Neural progenitor cell (in vitro differentiated cells): ENCODE measurements around the gene MKX. TPM values are rescaled to one million over a fixed set of nuclear protein-coding genes. Genes with fewer than 3 reads are reported as not detected.

ENCODE experiments used
- DNase-seq: peaks from one replicate; pipeline ENCODE4 v3.0.0-alpha.2; 2016; ENCODE audit warnings: low spot score
- H2AFZ ChIP-seq: fragments of 200-600 bp; sonication (generic); replicated peaks from 2 replicates; pipeline ENCODE4 v1.6.1; 2016; ENCODE audit warnings: antibody characterized with exemption
- H3F3A ChIP-seq: fragments of 200-600 bp; sonication (generic); 2 replicates; pipeline ENCODE4 v1.6.1; 2016; ENCODE audit warnings: antibody characterized with exemption, low read depth
- H3K27ac ChIP-seq: fragments of 200-600 bp; sonication (generic); 2 replicates; pipeline ENCODE4 v1.5.1; 2016; ENCODE audit warnings: mild to moderate bottlenecking
- H3K27me3 ChIP-seq: fragments of 200-600 bp; sonication (generic); 2 replicates; pipeline ENCODE4 v1.6.1; 2016; ENCODE audit warnings: mild to moderate bottlenecking, moderate library complexity
- H3K36me3 ChIP-seq: fragments of 200-600 bp; sonication (generic); 2 replicates; pipeline ENCODE4 v1.5.1; 2016
- H3K4me1 ChIP-seq: fragments of 200-600 bp; sonication (generic); 2 replicates; pipeline ENCODE4 v1.6.1; 2016; ENCODE audit warnings: mixed run types
- H3K4me2 ChIP-seq: fragments of 200-600 bp; sonication (generic); 2 replicates; pipeline ENCODE4 v1.6.1; 2016
- H3K4me3 ChIP-seq: fragments of 200-600 bp; sonication (generic); 2 replicates; pipeline ENCODE4 v1.5.1; 2016
- H3K79me2 ChIP-seq: fragments of 200-600 bp; sonication (generic); 2 replicates; pipeline ENCODE4 v1.6.1; 2016; ENCODE audit warnings: low read depth
- H3K9ac ChIP-seq: fragments of 200-600 bp; sonication (generic); 2 replicates; pipeline ENCODE4 v1.6.1; 2016
- H3K9me3 ChIP-seq: fragments of 200-600 bp; sonication (generic); 2 replicates; pipeline ENCODE4 v1.5.1; 2016; ENCODE audit warnings: low read depth
- H4K20me1 ChIP-seq: fragments of 200-600 bp; sonication (generic); 2 replicates; pipeline ENCODE4 v1.6.1; 2016; ENCODE audit warnings: low read depth
- H3K27ac Mint-ChIP-seq: 3 replicates; pipeline ENCODE4 v1.8.0; 2021; ENCODE audit warnings: mixed read lengths
- H3K27me3 Mint-ChIP-seq: 2 replicates; pipeline ENCODE4 v1.8.0; 2022; ENCODE audit warnings: low read depth, mild to moderate bottlenecking, inconsistent platforms, moderate library complexity, mixed read lengths; ENCODE audit not compliant: insufficient read depth
- H3K36me3 Mint-ChIP-seq: 3 replicates; pipeline ENCODE4 v1.8.0; 2021; ENCODE audit warnings: mixed read lengths
- H3K4me1 Mint-ChIP-seq: 3 replicates; pipeline ENCODE4 v1.8.0; 2021; ENCODE audit warnings: mixed read lengths
- H3K4me3 Mint-ChIP-seq: 3 replicates; pipeline ENCODE4 v1.8.0; 2021; ENCODE audit warnings: mild to moderate bottlenecking, moderate library complexity, mixed read lengths
- H3K9me3 Mint-ChIP-seq: 3 replicates; pipeline ENCODE4 v1.8.0; 2020; ENCODE audit warnings: mixed read lengths
- CTCF ChIP-seq: fragments of 200-600 bp; sonication (generic); IDR thresholded peaks from 2 replicates; pipeline ENCODE4 v1.5.1; 2017; ENCODE audit warnings: antibody characterized with exemption, mild to moderate bottlenecking
- EZH2 ChIP-seq: fragments of 200-600 bp; sonication (generic); IDR thresholded peaks from 2 replicates; pipeline ENCODE4 v1.6.1; 2017; ENCODE audit warnings: antibody characterized with exemption, mild to moderate bottlenecking, moderate library complexity
- EZH2phosphoT487 ChIP-seq: fragments of 200-600 bp; sonication (generic); IDR thresholded peaks from 2 replicates; pipeline ENCODE4 v1.6.1; 2017; ENCODE audit warnings: antibody characterized with exemption
- total RNA-seq: library from RNA; depleted of rRNA; stranded (reverse); fragments of >200 nt; gene quantifications from 2 replicates; pipeline ENCODE4 v1.2.3, GENCODE V29; 2015; ENCODE audit warnings: low replicate concordance

The MKX gene
- total RNA-seq, 1 donor from 2014 or later: not detected

DNA sequence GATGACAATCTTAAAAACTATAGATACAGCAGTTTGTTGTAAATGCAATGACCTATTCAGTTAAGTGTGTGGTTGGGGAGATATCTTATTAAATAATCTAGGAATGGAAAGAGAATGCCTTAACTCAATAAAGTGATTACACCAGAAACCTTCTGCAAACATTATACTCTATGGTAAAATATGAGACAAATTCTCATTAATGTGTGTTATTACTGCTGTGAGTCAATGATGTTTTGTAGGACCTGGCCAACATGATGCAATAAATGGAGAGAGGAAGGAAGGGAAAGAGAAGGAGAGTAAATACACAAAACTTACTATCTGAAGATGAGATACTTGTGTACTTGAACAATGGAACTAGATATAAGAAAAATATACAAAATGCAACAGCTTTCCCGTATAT, 25.1 kb downstream of the MKX start:
- no peaks in the 10 kb centered on the region for H3K9me3 Mint-ChIP-seq
- H3K27me3 Mint-ChIP-seq: peaks cover 7% of the 10 kb centered on the region
- peaks cover 5% of the 10 kb centered on the region for H3K4me1 Mint-ChIP-seq
- no peak for DNase-seq
- Histone ChIP-seq H3F3A (no peaks in the 10 kb centered on the region), H3K27me3 (no peaks in the 10 kb centered on the region), H2AFZ (no peak overlapping the region), H3K27ac (no peak overlapping the region), H3K9ac (no peak overlapping the region), H3K79me2 (no peaks in the 10 kb centered on the region), H3K4me2 (no peak overlapping the region), H3K9me3 (no peaks in the 10 kb centered on the region), H4K20me1 (no peaks in the 10 kb centered on the region), H3K4me1 (no peaks in the 10 kb centered on the region), H3K36me3 (no peaks in the 10 kb centered on the region), H3K4me3 (no peak overlapping the region)
- H3K4me3 Mint-ChIP-seq: no peak overlapping the region
- no peak for TF ChIP-seq EZH2
- no peak for TF ChIP-seq CTCF
- TF ChIP-seq EZH2phosphoT487: no peak
- H3K36me3 Mint-ChIP-seq: no peaks in the 10 kb centered on the region
- H3K27ac Mint-ChIP-seq: no peak overlapping the region

DNA sequence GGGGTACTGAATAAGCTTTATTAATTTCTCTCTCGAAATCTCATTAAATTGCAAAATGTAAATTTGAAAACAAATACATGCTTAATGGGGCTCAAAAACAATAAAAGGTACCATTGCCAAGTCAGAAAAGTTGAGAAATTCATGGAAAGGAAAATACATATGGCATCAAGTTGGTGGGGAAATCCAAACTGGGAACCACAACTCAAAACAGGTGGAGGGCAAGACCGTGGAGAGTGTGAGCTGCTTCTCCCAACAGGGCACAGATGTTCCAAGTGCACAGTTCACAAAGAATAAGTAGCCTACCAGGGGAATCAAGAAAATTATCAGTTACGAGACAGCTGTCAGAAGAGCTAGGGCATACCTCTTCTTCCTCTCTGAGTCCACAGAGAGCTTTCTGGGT, 26.6 kb downstream of the MKX start:
- Mint-ChIP-seq H3K36me3 (no peaks in the 10 kb centered on the region), H3K27ac (no peak overlapping the region), H3K4me3 (no peak overlapping the region), H3K27me3 (peaks cover 7% of the 10 kb centered on the region), H3K9me3 (no peaks in the 10 kb centered on the region), H3K4me1 (peaks cover 20% of the 10 kb centered on the region)
- Histone ChIP-seq H3K4me3 (no peak overlapping the region), H3K4me2 (no peak overlapping the region), H3F3A (no peaks in the 10 kb centered on the region), H2AFZ (no peak overlapping the region), H3K4me1 (peaks cover 7% of the 10 kb centered on the region), H3K9me3 (no peaks in the 10 kb centered on the region), H3K36me3 (no peaks in the 10 kb centered on the region), H3K27ac (no peak overlapping the region), H3K79me2 (no peaks in the 10 kb centered on the region), H3K27me3 (no peaks in the 10 kb centered on the region), H4K20me1 (no peaks in the 10 kb centered on the region), H3K9ac (no peak overlapping the region)
- no peak for DNase-seq
- no peak for TF ChIP-seq EZH2phosphoT487
- TF ChIP-seq EZH2: no peak
- no peak for TF ChIP-seq CTCF

DNA sequence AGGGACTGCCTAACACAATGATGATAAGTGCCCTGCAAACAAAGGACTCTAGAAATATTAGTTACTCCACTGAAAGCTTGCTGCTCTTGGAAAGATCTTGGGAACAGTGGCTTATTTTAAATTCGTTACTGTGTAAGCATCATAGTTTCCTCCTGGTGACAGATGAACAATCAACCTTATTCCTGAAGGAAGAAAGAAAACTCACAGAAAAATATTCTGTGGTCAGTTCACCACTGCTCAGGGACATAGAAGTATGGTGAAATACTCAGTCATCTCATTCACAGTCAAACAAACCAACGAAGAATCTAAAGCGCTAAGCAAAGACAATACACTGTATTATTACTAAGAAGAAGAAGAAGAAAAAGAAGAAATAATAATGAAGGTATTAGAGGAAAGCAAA, 27.8 kb downstream of the MKX start:
- Mint-ChIP-seq H3K36me3 (no peaks in the 10 kb centered on the region), H3K4me3 (no peak overlapping the region), H3K9me3 (no peaks in the 10 kb centered on the region), H3K27ac (no peak overlapping the region), H3K27me3 (peaks cover 7% of the 10 kb centered on the region), H3K4me1 (peaks cover 31% of the 10 kb centered on the region)
- Histone ChIP-seq H3K4me1 (peaks cover 8% of the 10 kb centered on the region), H2AFZ (no peak overlapping the region), H3K27ac (no peak overlapping the region), H4K20me1 (no peaks in the 10 kb centered on the region), H3K9me3 (no peaks in the 10 kb centered on the region), H3K79me2 (no peaks in the 10 kb centered on the region), H3K4me2 (no peak overlapping the region), H3F3A (no peaks in the 10 kb centered on the region), H3K4me3 (no peak overlapping the region), H3K36me3 (no peaks in the 10 kb centered on the region), H3K27me3 (no peaks in the 10 kb centered on the region), H3K9ac (no peak overlapping the region)
- no peak for DNase-seq
- TF ChIP-seq EZH2 (no peak), EZH2phosphoT487 (no peak), CTCF (no peak)

GRCh38 chr10:27717224-27717623, 28.4 kb downstream of the MKX start:
- no peaks in the 10 kb centered on the region for H3K9me3 ChIP-seq
- no peaks in the 10 kb centered on the region for H4K20me1 ChIP-seq
- H3K79me2 ChIP-seq: no peaks in the 10 kb centered on the region
- no peaks in the 10 kb centered on the region for H3K36me3 ChIP-seq
- H2AFZ ChIP-seq: no peak overlapping the region
- DNase-seq: no peak
- no peaks in the 10 kb centered on the region for H3K27me3 ChIP-seq
- H3K4me3 ChIP-seq: no peak overlapping the region
- H3K9ac ChIP-seq: no peak overlapping the region
- Mint-ChIP-seq H3K9me3 (no peaks in the 10 kb centered on the region), H3K36me3 (no peaks in the 10 kb centered on the region), H3K4me1 (peaks cover 33% of the 10 kb centered on the region), H3K27me3 (peaks cover 7% of the 10 kb centered on the region), H3K4me3 (no peak overlapping the region), H3K27ac (no peak overlapping the region)
- no peak for TF ChIP-seq EZH2phosphoT487
- TF ChIP-seq CTCF: no peak
- no peak for TF ChIP-seq EZH2
- H3F3A ChIP-seq: no peaks in the 10 kb centered on the region
- H3K4me1 ChIP-seq: peaks cover 8% of the 10 kb centered on the region
- no peak overlapping the region for H3K4me2 ChIP-seq
- H3K27ac ChIP-seq: no peak overlapping the region
